NCI-H2029 (cell line): ENCODE results near the gene SBK2.
A peak's percentile ranks its signal among the peaks of the same experiment; 100 is the strongest.
"Not testable (repeated sequence)": the region's sequence is repeated elsewhere in the genome, so short reads cannot be mapped to it uniquely, and the experiment has no call there.

Source experiments
- DNase-seq: peaks from one replicate; lab custom pipeline; 2025; lab: John Stamatoyannopoulos, UW

The SBK2 gene

DNA sequence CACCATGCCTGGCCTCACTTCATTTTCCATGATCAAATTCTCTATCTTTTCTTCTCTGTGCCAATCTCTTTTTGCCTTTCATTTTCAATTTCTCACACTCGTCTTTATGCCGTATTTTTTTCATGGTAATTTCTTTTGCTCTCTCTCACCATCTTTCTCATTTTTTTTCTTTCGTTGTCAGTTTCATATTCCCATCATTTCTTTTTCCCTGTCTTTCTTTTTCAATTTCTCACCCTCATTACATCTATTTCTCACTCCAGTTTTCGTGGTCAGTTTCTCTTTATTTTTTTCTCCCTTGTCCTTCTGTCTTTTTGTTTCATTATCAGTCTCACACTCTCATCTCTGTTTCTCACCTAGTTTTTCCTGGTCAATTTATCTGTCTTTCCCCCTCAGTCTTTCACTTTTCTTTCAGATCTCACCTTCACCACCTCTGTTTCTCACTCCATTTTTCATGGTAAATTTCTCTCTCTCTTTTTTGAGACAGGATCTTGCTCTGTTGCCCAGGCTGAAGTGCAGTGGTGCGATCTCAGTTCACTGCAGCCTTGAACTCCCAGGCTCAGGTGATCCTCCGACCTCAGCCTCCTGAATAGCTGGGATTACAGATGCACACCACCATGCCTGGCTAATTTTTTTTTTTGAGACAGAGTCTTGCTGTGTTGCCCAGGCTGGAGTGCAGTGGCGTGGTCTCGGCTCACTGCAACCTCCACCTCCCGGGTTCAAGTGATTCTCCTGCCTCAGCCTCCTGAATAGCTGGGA, 34.6 kb downstream of the SBK2 start:
- DNase-seq, result no peak

DNA sequence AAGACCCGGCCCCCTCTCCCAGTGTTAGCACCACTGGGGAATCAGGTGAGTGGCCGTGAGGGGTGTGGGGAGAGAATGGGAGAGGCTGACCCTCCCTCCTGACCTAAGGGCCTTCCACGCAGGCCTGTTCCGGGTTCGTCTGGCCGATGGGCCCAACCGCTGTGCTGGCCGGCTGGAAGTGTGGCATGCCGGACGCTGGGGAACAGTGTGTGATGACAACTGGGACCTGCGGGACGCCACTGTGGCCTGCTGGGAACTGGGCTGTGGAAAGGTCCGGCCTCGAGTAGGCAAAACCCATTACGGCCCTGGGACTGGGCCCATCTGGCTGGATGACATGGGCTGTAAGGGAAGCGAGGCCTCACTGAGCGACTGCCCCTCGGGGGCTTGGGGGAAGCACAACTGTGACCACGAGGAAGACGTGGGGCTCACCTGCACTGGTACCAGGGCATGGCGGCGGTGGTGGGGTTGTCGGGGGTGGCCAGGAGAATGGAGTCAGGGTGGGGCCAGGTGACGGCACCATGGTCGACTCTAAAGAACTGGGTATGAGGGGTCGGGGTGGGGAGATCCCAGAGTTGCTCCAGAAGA, 36.5 kb downstream of the SBK2 start:
- DNase-seq, result no peak

DNA sequence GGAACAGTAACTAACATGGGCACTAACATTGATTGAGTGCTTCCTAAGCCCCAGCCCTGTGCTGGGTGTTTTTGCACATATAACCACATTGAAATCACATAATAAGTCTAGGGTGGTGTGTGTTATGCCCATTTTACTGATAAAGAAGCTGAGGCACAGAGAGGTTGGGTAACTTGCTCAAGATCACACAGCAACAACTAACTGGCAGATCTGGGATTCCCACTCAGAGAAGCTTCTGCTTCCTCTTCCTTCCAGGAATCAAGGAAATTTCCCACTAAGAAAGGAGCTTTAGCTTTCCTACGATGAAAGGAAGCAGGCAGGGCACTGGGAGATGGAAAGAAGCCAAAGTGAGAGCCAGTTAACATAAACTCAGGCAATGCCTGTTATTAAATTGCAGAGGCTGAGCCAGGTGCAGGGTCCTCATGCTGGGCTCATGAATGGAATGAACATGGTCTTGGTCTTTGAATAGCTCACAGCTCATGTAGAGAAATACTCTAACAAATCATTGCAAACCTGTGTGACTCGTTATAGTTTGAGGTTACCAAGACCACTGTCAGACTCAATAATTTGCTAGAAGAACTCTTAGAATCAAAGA, 38.6 kb downstream of the SBK2 start:
- DNase-seq, result no peak

DNA sequence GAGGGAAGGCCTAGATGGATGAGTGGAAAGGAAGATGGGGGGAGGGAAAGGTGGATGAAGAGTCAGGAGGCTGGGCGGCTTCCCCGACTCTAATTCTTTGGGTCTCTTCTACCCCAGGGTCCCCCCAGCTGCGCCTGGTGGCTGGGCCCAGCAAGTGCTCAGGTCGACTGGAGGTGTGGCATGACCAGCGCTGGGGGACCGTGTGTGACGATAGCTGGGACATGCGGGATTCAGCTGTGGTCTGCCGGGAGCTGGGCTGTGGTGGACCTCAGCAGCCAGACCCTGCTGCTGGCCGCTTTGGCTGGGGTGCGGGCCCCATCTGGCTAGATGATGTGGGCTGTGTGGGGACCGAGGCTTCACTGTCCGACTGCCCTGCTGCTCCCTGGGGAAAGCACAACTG, 39.2 kb downstream of the SBK2 start:
- DNase-seq, result no peak

DNA sequence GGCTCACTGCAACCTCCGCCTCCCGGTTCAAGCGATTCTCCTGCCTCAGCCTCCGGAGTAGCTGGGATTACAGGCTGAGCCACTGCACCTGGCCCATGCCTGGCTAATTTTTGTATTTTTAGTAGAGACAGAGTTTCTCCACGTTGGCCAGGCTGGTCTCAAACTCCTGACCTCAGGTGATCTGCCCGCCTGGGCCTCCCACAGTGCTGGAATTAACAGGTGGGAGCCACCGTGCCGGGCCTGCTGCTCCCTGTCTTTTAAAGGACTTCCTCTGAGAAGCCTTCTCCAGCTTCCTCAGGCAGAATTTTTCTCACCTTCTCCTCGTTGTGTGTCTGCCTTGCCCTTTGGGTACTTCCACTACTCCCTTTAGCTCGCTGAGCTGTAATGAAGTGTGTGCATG, 40.1 kb downstream of the SBK2 start:
- not testable (repeated sequence) for DNase-seq

DNA sequence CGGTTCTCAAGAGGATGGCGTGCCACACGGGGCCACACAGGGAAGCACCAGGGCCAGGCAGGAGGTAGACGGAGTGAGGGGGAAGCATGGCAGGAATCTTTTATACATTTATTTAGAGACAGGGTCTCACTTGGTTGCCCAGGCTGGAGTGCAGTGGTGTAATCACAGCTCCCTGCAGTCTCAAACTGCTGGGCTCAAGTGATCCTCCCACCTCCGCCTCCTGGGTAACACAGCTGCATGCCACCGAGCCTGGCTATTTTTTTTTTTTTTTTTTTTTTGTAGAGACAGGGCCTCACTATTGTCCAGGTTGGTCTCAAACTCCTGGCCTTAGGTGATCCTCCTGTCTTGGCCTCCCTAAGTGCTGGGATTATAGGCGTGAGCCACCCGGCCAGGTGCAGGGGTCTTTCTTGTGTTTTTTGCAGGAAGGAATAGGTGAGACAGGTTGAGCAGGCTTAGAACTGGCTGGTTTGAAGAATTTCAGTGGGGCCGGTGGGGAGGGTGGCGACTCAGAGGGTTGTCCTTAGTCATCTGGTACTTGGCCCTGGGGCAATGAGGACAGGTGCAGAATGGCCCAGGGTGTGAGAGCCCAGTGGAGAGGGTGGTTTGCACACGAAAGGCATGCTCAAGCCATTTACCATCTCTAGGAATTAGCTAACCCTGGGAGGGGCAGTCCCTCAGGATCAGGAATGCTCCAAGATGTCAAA, 41.1 kb downstream of the SBK2 start:
- DNase-seq, result no peak

DNA sequence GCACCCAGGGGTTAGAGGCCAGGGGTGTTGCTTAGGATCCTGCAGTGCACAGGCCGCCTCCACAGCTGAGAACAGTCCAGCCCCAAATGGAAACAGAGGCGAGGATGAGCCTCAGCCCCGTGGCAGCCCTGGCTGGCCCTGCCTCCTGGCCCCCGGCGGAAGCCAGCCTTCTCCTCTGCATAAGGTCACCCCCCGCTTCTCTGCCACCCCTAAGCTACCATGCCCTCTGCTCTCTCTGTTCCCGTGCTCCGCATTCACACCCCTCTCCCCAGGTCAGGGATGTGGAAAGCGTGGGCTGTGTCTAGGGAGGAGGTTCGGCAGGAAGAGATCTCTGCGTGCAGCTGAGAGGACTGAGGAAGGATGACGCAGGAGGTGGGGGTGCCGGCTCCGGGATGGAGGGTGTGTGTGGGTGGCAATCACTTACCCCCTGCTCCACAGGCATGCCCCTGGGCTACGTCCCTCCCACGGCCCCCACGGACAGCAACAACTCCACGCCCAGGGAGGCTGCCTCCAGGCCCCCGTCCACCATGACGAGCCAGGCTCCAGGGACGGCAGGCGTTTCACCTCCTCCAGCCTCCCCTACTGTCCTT, 42.7 kb downstream of the SBK2 start:
- DNase-seq, result no peak

DNA sequence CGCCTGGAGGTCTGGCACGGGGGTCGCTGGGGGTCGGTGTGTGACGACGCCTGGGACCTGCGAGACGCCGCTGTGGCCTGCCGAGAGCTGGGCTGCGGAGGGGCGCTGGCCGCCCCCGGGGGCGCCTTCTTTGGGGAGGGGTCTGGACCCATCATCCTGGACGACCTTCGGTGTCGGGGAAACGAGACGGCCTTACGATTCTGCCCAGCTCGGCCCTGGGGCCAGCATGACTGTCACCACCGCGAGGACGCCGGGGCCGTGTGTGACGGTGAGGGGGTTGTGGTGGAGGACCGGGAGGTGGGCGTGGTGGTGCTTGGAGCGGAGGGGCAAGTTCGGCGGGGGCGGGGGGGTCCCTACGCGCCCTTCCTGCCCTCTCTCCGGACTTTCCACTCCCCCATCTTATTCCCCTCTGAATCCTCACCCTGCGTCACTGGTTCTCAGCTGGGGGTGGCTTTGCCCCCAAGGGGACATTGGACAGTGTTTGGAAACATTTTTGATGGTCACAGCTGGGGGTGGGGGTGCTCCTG, 43.2 kb downstream of the SBK2 start:
- DNase-seq, result no peak

DNA sequence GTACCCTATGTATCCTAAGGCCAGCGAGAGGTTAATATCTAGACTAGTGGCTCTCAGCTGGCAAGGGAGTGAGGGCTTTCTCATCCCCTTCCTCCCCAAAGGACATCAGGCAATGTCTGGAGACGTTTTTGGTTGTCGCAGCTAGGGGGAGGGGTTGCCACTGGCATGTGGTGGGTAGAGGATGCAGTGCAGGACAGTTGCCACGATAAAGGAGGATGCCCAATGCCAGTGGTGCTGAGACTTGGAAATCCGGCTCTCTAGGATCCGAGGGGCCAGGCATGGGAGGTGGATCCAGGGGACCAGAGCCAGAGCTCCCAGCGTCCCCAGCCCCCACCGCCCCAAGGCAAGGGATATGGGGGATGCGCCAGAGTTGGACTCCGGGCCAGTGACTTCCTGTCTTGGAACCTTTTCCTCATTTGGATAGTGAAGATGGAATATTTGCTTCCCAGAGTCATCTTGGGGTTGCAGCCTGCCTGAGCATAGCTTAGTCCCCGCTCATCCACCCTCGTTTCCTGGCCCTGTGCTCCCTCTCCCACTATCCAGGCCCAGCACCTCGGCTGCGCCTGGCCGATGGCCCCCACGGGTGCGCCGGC, 43.8 kb downstream of the SBK2 start:
- no peak for DNase-seq

DNA sequence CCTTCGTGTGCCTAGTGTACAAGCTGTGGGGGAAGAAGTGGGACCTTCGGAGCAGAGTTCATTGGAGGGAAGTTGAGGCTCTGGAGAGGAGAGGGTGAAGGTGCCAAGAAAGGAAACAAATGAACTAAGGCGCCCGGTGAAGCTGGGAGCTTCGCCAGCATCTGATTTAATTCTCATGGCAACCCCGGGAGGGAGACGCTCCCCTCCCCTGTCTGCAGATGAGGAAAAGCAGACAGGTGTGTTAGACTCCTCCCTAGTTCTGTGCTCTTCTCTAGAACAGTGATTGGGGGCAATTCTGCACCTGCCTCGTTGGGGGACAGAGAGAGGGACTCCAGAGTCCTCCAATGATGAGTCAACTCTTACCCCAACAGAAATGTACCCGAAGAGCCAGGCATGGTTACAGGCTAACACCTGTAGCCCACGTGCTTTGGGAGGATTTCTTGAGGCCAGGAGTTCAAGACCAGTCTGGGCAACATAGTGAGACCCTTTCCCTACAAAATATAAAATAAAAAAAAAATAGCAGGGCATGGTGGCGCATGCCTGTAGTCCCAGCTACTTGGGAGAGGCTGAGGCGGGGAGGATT, 44.5 kb downstream of the SBK2 start:
- DNase-seq, result peak; percentile 23

DNA sequence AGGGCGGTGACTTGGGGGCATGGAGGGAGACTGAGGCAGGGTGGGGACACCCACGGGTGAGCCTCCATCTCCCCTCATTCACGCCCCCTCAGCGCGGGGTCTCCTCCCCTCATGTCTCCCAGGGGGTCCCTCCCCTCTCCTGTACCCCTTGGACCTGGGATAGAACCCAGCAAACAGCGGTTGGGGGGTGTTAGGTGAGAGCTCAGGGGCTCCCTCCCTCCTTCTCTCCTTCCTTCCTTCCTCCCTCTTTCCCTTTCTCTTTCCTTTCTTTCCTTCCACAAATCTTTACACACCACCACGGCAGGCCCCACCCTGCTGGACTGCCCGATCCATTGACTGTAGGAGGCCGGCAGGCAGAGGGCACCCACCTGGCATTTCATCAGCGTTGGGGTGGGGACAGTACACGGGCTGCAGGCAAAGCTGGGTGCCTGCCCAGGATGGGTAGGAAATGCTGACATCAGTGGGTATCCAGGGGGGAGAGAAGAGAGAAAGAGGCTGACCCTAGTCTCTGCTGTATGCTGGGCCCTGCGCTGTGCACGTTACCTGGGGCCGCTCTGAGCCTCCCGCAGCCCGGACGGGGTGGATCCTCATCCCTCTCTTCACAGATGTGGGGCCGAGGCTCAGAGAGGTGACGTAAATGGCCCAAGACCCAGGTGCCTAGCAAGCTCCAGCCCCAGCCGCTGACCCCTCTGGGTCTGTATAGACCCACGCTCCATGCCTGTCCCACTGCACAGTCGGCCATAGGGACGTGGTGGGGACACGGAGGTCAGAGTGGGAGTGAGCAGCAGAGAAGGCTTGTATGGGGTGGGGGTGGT, 45.2 kb downstream of the SBK2 start:
- no peak for DNase-seq

DNA sequence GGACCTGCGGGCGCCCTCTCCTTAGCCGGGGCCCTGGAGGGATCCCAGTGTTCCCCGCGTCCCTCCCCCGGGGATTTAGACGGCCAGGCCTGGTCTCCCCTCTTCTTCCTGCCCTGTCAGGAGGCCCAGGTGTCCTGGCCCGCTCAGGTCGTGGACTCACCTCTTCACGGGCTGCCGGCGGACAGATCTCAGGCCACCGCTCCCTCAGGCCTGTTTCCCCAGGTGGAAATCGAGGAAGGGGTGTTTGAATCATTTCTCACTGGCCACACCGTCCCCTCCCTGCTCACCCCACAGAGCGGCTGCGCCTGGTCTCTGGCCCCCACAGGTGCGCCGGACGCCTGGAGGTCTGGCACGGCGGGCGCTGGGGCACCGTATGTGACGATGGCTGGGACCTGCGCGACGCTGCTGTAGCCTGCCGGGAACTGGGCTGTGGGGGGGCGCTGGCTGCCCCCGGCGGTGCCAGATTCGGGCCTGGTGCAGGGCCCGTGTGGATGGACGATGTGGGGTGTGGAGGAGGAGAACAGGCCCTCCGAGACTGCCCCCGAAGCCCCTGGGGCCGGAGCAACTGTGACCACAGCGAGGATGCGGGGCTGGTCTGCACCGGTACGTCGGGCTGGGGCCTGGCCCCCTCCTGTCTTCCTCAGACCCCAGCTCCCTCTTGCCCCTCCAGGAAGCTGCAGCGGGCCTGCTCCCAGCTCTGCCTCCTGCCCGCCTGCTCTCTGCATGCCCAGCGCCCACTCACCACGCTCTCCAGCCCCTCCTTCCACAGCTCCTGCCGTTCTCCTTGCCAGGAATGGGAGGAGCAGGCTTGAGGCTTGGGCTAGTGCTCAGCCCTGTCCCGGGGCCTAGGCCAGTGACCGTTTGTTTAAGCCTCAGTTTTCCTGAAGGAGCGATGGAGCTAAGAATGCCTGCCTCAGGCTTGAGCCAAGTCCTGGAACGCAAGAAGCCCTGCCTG, 46.2 kb downstream of the SBK2 start:
- no peak for DNase-seq

DNA sequence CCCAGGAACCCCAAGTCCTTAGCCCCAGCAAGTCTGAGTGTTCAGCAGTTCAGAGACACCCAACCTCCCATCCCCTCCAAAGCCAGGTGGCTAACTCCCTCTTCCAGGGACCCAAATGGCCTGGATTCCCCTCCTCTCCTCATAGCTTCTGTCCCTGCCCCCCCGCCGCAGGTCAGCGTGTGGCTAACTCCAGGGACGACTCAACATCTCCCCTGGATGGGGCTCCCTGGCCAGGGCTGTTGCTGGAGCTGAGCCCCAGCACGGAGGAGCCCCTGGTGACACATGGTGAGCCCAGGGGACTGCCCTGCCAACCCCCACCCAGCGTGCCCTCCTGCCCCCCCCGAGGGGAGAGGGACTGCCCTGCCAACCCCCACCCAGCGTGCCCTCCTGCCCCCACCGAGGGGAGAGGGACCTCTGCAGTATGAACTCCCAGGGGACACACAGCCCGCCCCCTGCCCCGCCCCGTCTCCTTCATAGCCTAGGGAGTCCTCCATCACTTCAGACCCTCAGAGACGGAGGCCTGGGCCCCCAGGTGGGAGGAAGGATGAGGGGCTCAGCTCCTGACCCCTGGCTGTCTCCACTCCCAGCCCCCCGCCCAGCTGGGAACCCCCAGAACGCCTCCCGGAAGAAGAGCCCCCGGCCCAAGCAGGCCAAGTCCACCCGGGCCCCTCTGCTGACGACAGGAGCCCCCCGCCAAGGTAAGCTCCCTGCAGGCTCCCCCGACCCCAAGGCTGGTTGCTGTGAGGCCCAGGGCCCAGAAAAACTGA, 47.0 kb downstream of the SBK2 start:
- DNase-seq, result no peak

DNA sequence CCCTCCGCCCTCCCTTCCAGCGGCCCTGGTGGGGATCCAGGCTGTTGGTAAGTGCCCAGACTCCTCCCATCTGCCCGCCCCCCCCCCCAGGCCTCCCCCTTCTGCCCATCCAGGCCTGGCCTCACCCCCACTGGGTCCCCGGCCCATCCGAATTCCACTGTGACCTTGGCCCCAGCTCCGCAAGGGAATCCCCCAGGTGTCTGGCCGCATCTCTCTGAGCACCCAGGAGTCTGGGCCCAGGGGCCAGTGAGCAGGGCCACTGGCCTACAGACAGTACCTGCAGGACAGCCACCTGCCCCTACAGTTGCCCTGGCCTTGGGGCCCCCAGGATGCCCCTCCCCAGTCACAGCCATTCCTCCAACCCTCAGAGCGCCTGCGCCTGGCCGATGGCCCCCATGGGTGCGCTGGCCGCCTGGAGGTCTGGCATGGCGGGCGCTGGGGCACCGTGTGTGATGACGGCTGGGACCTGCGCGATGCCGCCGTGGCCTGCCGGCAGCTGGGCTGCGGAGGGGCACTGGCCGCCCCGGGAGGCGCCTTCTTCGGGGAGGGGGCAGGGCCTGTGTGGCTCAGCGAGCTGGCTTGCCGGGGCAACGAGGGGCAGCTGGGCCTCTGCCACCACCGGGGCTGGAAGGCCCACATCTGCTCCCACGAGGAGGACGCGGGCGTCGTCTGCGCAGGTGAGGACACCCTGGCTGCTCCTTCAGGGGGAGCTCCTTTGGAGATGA, 47.8 kb downstream of the SBK2 start:
- no peak for DNase-seq

DNA sequence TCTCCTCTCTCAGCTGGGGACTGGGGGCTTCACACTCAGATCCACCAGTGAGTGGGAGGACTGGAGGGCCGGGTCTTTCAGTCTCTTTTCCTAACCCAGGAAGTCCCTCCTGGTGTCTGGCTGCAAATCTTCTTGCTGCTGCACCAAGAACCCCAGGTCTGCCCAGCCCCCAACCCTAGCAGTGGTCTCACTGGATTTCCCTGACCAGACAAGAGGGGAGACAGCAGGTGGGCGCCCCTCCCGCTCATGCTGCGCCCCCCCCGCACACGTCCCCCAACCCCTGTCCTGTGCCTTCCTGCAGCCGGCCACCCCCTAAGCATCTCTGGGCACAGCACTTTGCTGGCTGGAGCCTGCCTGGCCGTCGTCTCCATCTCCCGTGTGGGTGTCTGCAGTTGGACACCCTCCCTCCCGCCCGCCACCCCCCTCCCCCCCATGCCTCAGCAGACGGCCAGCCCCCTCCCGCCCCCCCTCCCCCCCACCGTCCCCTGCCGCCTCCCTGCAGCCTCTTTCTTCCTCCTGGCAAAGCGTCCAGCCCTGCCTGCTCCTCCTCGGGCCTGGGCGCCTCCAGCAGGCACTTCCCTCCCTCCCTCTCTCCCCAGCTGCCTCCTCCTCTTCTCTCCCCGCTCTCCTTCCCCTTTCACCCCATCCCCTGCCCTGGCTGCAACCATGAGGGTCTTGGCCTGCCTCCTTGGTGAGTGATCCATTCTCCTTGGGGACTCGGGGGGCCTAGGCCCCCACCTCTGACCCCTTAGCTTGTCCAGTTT, 48.8 kb downstream of the SBK2 start, which contains the start of gene SSC5D:
Gene SSC5D, plus strand, starts transcription at position 513 of the 764 bp plus-strand sequence. Its CDS starts 154 bp downstream, at position 667.
- no peak for DNase-seq

DNA sequence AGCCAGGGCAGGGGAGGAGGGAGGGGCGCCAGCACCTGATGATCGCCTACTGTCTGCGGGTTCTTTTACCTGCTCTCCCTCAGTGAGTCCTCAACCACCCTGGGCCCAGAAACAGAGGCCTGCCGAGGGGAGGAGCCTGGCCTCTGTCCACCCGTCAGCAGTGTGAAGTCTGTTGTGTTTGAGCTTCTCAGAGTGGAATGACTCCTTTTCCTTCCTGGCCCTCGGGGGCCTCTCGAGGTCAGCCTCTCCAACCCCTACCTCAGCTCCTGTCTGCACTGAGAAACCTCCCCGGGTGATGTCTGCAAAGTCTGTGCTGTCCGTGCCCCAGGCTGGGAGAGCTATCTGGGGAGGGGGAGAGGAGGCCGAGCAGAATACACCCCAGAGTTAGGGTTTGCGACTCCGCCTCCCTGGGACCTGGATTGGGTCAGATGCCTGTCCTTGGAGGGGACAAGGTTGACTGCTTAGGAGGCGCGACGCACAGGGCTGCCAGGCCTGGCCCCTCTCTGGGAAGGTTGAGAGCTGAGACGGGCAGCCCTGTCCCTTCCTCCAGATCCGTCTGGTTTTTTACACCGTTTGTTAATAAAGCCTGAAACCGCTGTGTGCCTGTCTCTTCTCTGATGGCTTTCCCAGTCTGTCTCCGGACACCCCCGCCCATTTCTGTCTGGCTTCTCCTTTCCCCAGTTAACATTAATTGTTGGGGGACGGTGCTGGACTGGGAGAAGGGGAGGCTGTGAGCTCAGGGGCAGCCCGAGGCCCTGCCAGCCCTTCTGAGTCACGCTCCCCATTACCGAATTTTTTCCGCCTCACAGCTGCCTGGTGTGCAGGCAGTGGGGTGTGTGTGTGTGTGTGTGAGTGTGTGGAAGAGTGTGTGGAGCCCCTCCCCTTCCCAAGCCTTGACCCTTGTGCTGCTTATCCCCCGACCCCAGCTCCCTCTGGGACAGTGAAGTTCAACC, 49.7 kb downstream of the SBK2 start:
- DNase-seq, result no peak
